Large intestine (tissue), 3 donors: ENCODE measurements around the gene NR0B2. TPM values are rescaled to one million over a fixed set of nuclear protein-coding genes. Genes with fewer than 3 reads are reported as not detected.
"Not testable (repeated sequence)": the region's sequence is repeated elsewhere in the genome, so short reads cannot be mapped to it uniquely, and the experiment has no call there.

ENCODE experiments used
- DNase-seq, 2 donors: peaks; one replicate each; pipeline versions ENCODE4 v3.0.0 to v3.0.0-alpha.2; 2013
- H3K27ac ChIP-seq: one replicate; pipeline ENCODE4 v1.5.1; 2013; ENCODE audit warnings: low read length
- H3K27me3 ChIP-seq: 2 replicates; pipeline ENCODE4 v1.6.1; 2013; ENCODE audit warnings: low read length; ENCODE audit not compliant: control insufficient read depth, insufficient read depth
- H3K36me3 ChIP-seq: 2 replicates; pipeline ENCODE4 v1.6.1; 2013; ENCODE audit warnings: low read length; ENCODE audit not compliant: control insufficient read depth, insufficient read depth
- H3K4me1 ChIP-seq: one replicate; pipeline ENCODE4 v1.6.1; 2013; ENCODE audit warnings: low read length; ENCODE audit not compliant: control insufficient read depth, insufficient read depth
- H3K4me3 ChIP-seq: one replicate; pipeline ENCODE4 v1.5.1; 2013; ENCODE audit warnings: low read length
- H3K9me3 ChIP-seq: one replicate; pipeline ENCODE4 v1.6.1; 2013; ENCODE audit warnings: mild to moderate bottlenecking, low read depth, low read length, moderate library complexity; ENCODE audit not compliant: control insufficient read depth
- WGBS: methylation state at CpG from one replicate; pipeline ENCODE4 v1.1.5; 2013; ENCODE audit warnings: low lambda C conversion rate; ENCODE audit not compliant: insufficient coverage; 5-methylcytosine and 5-hydroxymethylcytosine counted together
- polyA plus RNA-seq: library from polyadenylated mRNA; unstranded; fragments of 120-200 nt; gene quantifications from one replicate; pipeline ENCODE4 v1.2.1, GENCODE V29; 2013

Gene NR0B2
- polyA plus RNA-seq, 1 donor: 91.2 TPM

GRCh38 chr1:26873097-26873496, 40.7 kb downstream of the NR0B2 start:
- no CpG with 5 or more reads among the region's 2 CpGs for WGBS
- not testable (repeated sequence) for DNase-seq, H3K27ac ChIP-seq

GRCh38 chr1:26864610-26865480, 48.9 kb downstream of the NR0B2 start:
- no CpG with 5 or more reads among the region's 75 CpGs for WGBS

More at GRCh38 chr1:26873097-26873496, 40.7 kb downstream of the NR0B2 start:
- H3K9me3 ChIP-seq, H3K4me3 ChIP-seq, H3K4me1 ChIP-seq, H3K27me3 ChIP-seq: not testable (repeated sequence)
- peaks cover 12% of the 10 kb centered on the region for H3K36me3 ChIP-seq

GRCh38 chr1:26863685-26864077, 50.1 kb downstream of the NR0B2 start:
- Histone ChIP-seq H3K4me1 (peaks cover 25% of the 10 kb centered on the region), H3K27ac (no peak overlapping the region), H3K4me3 (peak overlapping the region; percentile 98), H3K9me3 (no peaks in the 10 kb centered on the region), H3K36me3 (no peaks in the 10 kb centered on the region), H3K27me3 (no peaks in the 10 kb centered on the region)
- WGBS: no CpG with 5 or more reads among the region's 20 CpGs
- no peak for DNase-seq

More at GRCh38 chr1:26864610-26865480, 48.9 kb downstream of the NR0B2 start:
- Histone ChIP-seq H3K27ac (peak overlapping the region; percentile 98), H3K9me3 (no peaks in the 10 kb centered on the region), H3K4me1 (peaks cover 25% of the 10 kb centered on the region), H3K4me3 (peak overlapping the region; percentile 98), H3K36me3 (no peaks in the 10 kb centered on the region), H3K27me3 (no peaks in the 10 kb centered on the region)
- DNase-seq: peak; percentile 98 to 99

- H3K27ac ChIP-seq: peak within 1 kb of the TSS; percentile 51
- DNase-seq: peak; percentile 90 to 94
- H3K9me3 ChIP-seq: no peaks in the 10 kb centered on the region
- no peaks in the 10 kb centered on the region for H3K27me3 ChIP-seq
- no CpG with 5 or more reads among the region's 37 CpGs for WGBS
- H3K4me1 ChIP-seq: peaks cover 25% of the 10 kb centered on the region
- peak within 1 kb of the TSS; percentile 98 for H3K4me3 ChIP-seq
- H3K36me3 ChIP-seq: no peaks in the 10 kb centered on the region
Observed at GRCh38 chr1:26862781-26863684, 50.7 kb downstream of the NR0B2 start, which contains the start of gene SFN. Gene SFN (plus strand): TSS chr1:26863149. CDS start chr1:26863213, 64 bp downstream.

GRCh38 chr1:26861889-26862378, 51.8 kb downstream of the NR0B2 start:
- WGBS: 100% methylated on average over 1 of the region's 7 CpGs
- DNase-seq: no peak

More at GRCh38 chr1:26861889-26862378, 51.8 kb downstream of the NR0B2 start:
- H3K4me3 ChIP-seq: no peak overlapping the region
- H3K27me3 ChIP-seq: no peaks in the 10 kb centered on the region
- peaks cover 25% of the 10 kb centered on the region for H3K4me1 ChIP-seq
- no peaks in the 10 kb centered on the region for H3K36me3 ChIP-seq
- no peaks in the 10 kb centered on the region for H3K9me3 ChIP-seq
- no peak overlapping the region for H3K27ac ChIP-seq

Other genes with a start within 250 kb of the NR0B2 start
- 64.2 TPM for gene ARID1A, start 218.0 kb downstream of the NR0B2 start, polyA plus RNA-seq
- 15.6 TPM for gene PIGV, start 126.0 kb downstream of the NR0B2 start, polyA plus RNA-seq
- gene ZDHHC18, start 87.3 kb downstream of the NR0B2 start, polyA plus RNA-seq: 16.2 TPM
- gene SFN, start 50.8 kb downstream of the NR0B2 start, polyA plus RNA-seq: 6.9 TPM
- 28.5 TPM for gene GPN2, start 23.7 kb downstream of the NR0B2 start, polyA plus RNA-seq
- gene GPATCH3, start 13.5 kb downstream of the NR0B2 start, polyA plus RNA-seq: 14.7 TPM
- gene NUDC, start 7.8 kb upstream of the NR0B2 start, polyA plus RNA-seq: 67.8 TPM
- gene KDF1, start 46.5 kb upstream of the NR0B2 start, polyA plus RNA-seq: 20.4 TPM
- 16.0 TPM for gene TRNP1, start 79.7 kb upstream of the NR0B2 start, polyA plus RNA-seq
- 1.5 TPM for gene TENT5B, start 98.9 kb upstream of the NR0B2 start, polyA plus RNA-seq
- 21.5 TPM for gene SLC9A1, start 241.2 kb upstream of the NR0B2 start, polyA plus RNA-seq